GM23338 (cell line): ENCODE data around the gene SLC25A22. TPM values are rescaled to one million over a fixed set of nuclear protein-coding genes. Genes with fewer than 3 reads are reported as not detected.

ENCODE experiments used
- ATAC-seq: fragments of 200-7000 bp; cut with Tn5 transposase; 3 replicates; pipeline ENCODE4 v1.9.1; 2020
- DNase-seq: peaks from one replicate; pipeline ENCODE4 v3.0.0-alpha.2; 2015; ENCODE audit warnings: low spot score
- H2AFZ ChIP-seq: fragments of 200-600 bp; sonication (generic); 2 replicates; pipeline ENCODE4 v1.8.0; 2016; ENCODE audit warnings: antibody characterized with exemption, mild to moderate bottlenecking, moderate library complexity
- H3F3A ChIP-seq: fragments of 200-600 bp; sonication (generic); replicated peaks from 2 replicates; pipeline ENCODE4 v1.8.0; 2017; ENCODE audit warnings: antibody characterized with exemption, mixed run types, low read depth
- H3K27ac ChIP-seq: fragments of 200-600 bp; sonication (generic); 2 replicates; pipeline ENCODE4 v1.6.1; 2016; ENCODE audit warnings: low read depth
- H3K27me3 ChIP-seq: fragments of 200-600 bp; sonication (generic); 2 replicates; pipeline ENCODE4 v1.8.0; 2016; ENCODE audit warnings: mild to moderate bottlenecking, mixed run types, moderate library complexity; ENCODE audit not compliant: insufficient read depth
- H3K36me3 ChIP-seq: fragments of 200-600 bp; sonication (generic); 2 replicates; pipeline ENCODE4 v1.8.0; 2016; ENCODE audit warnings: mild to moderate bottlenecking; ENCODE audit not compliant: insufficient read depth
- H3K4me1 ChIP-seq: fragments of 200-600 bp; sonication (generic); 2 replicates; pipeline ENCODE4 v1.8.0; 2016; ENCODE audit warnings: mild to moderate bottlenecking, moderate library complexity; ENCODE audit not compliant: insufficient read depth
- H3K4me2 ChIP-seq: fragments of 200-600 bp; sonication (generic); 2 replicates; pipeline ENCODE4 v1.7.1; 2017; ENCODE audit warnings: mixed run types
- H3K4me3 ChIP-seq: fragments of 200-600 bp; sonication (generic); 2 replicates; pipeline ENCODE4 v1.6.1; 2016; ENCODE audit warnings: mixed run types
- H3K79me2 ChIP-seq: fragments of 200-600 bp; sonication (generic); replicated peaks from 2 replicates; pipeline ENCODE4 v1.8.0; 2017; ENCODE audit warnings: mild to moderate bottlenecking; ENCODE audit not compliant: insufficient read depth
- H3K9me2 ChIP-seq: fragments of 200-600 bp; sonication (generic); 2 replicates; pipeline ENCODE4 v1.8.0; 2017; ENCODE audit not compliant: insufficient read depth
- H4K20me1 ChIP-seq: fragments of 200-600 bp; sonication (generic); replicated peaks from 2 replicates; pipeline ENCODE4 v1.8.0; 2017; ENCODE audit warnings: mild to moderate bottlenecking; ENCODE audit not compliant: insufficient read depth
- H3K27ac Mint-ChIP-seq: 2 replicates; pipeline ENCODE4 v1.8.0; 2020; ENCODE audit warnings: inconsistent platforms, mild to moderate bottlenecking, moderate library complexity, mixed read lengths
- H3K27me3 Mint-ChIP-seq: 3 replicates; pipeline ENCODE4 v1.8.0; 2022; ENCODE audit warnings: low read depth, mild to moderate bottlenecking, moderate library complexity, mixed read lengths, inconsistent platforms; ENCODE audit not compliant: insufficient read depth, poor library complexity
- H3K36me3 Mint-ChIP-seq: 3 replicates; pipeline ENCODE4 v1.8.0; 2021; ENCODE audit warnings: low read depth, mild to moderate bottlenecking, inconsistent platforms, moderate library complexity, mixed read lengths
- H3K4me1 Mint-ChIP-seq: 3 replicates; pipeline ENCODE4 v1.8.0; 2020; ENCODE audit warnings: mild to moderate bottlenecking, inconsistent platforms, mixed read lengths
- H3K4me3 Mint-ChIP-seq: 3 replicates; pipeline ENCODE4 v1.8.0; 2021; ENCODE audit warnings: moderate library complexity, mild to moderate bottlenecking, inconsistent platforms, mixed read lengths
- H3K9me3 Mint-ChIP-seq: 3 replicates; pipeline ENCODE4 v1.8.0; 2020; ENCODE audit warnings: moderate library complexity, mild to moderate bottlenecking, inconsistent platforms, mixed read lengths
- CREB1 ChIP-seq: fragments of 250-450 bp; sonication (Bioruptor Pico); IDR thresholded peaks from 2 replicates; pipeline ENCODE4 v1.5.0; 2020; ENCODE audit warnings: low read depth, mild to moderate bottlenecking, moderate library complexity
- CTCF ChIP-seq, 2 experiments: fragments of 200-600 bp in 1 of 2; sonication (generic) in 1 of 2; conservative IDR thresholded peaks; 2 replicates each; pipeline versions ENCODE4 v1.5.1 to v1.6.1; 2016 to 2017; ENCODE audit warnings: antibody characterized with exemption in 2 of 2, low read depth in 2 of 2, mild to moderate bottlenecking in 2 of 2, moderate library complexity in 1 of 2
- ETS1 ChIP-seq: IDR thresholded peaks from 2 replicates; pipeline ENCODE4 v1.6.1; 2016; ENCODE audit warnings: antibody characterized with exemption
- EZH2 ChIP-seq: fragments of 200-600 bp; sonication (generic); IDR thresholded peaks from one replicate; pipeline ENCODE4 v1.8.0; 2017; ENCODE audit warnings: antibody characterized with exemption, mild to moderate bottlenecking, low read depth; ENCODE audit not compliant: unreplicated experiment
- EZH2phosphoT487 ChIP-seq: fragments of 200-600 bp; sonication (generic); IDR thresholded peaks from one replicate; pipeline ENCODE4 v1.8.1; 2018; ENCODE audit warnings: antibody characterized with exemption; ENCODE audit not compliant: unreplicated experiment
- JUNB ChIP-seq: IDR thresholded peaks from one replicate; pipeline ENCODE4 v1.6.1; 2016; ENCODE audit warnings: antibody characterized with exemption; ENCODE audit not compliant: unreplicated experiment
- NANOG ChIP-seq: IDR thresholded peaks from 2 replicates; pipeline ENCODE4 v1.6.1; 2016; ENCODE audit warnings: antibody characterized with exemption, borderline replicate concordance
- POLR2AphosphoS5 ChIP-seq: IDR thresholded peaks from 2 replicates; pipeline ENCODE4 v1.6.1; 2016; ENCODE audit warnings: antibody characterized with exemption, low read depth
- REST ChIP-seq: IDR thresholded peaks from one replicate; pipeline ENCODE4 v1.6.1; 2018; ENCODE audit warnings: antibody characterized with exemption; ENCODE audit not compliant: unreplicated experiment
- STAT1 ChIP-seq: IDR thresholded peaks from one replicate; pipeline ENCODE4 v1.6.1; 2016; ENCODE audit warnings: antibody characterized with exemption; ENCODE audit not compliant: unreplicated experiment
- ZNF114 ChIP-seq: fragments of 250-450 bp; sonication (Bioruptor Pico); IDR thresholded peaks from 2 replicates; pipeline ENCODE4 v1.5.0; 2020; ENCODE audit warnings: mild to moderate bottlenecking, moderate library complexity
- ZNF331 ChIP-seq: fragments of 250-450 bp; sonication (Bioruptor Pico); IDR thresholded peaks from 2 replicates; pipeline ENCODE4 v1.5.0; 2020; ENCODE audit warnings: low read depth, mild to moderate bottlenecking, moderate library complexity
- ZNF462 ChIP-seq: fragments of 250-450 bp; sonication (Bioruptor Pico); IDR thresholded peaks from 2 replicates; pipeline ENCODE4 v1.5.0; 2020; ENCODE audit warnings: mild to moderate bottlenecking, moderate library complexity
- polyA plus RNA-seq: library from polyadenylated mRNA; unstranded; fragments of >200 nt; fragmentation: Nextera tagmentation; extraction: Ambion mirVana; gene quantifications from 2 replicates; pipeline ENCODE4 v1.2.1, GENCODE V29; 2016
- total RNA-seq: library from RNA; depleted of rRNA; stranded (reverse); fragments of >200 nt; shearing (Covaris generic); gene quantifications from 2 replicates; pipeline ENCODE4 v1.2.3, GENCODE V29; 2014

SLC25A22 gene
- total and polyA plus RNA-seq, 2 experiments from 2014 or later: 21.0 to 46.4 TPM

- peaks cover 10% of the 10 kb centered on the region for H3K4me1 Mint-ChIP-seq
- H3K27me3 ChIP-seq: no peaks in the 10 kb centered on the region
- peaks cover 66% of the 10 kb centered on the region for H3K36me3 ChIP-seq
- no peak for TF ChIP-seq POLR2AphosphoS5
- TF ChIP-seq ZNF331 (CRISPR knock-in tag): no peak
- no peak for TF ChIP-seq ETS1
- no peak for TF ChIP-seq CREB1 (CRISPR knock-in tag)
- TF ChIP-seq ZNF462: no peak
- no peak for TF ChIP-seq EZH2
- TF ChIP-seq ZNF114 (CRISPR knock-in tag): no peak
- no peak for TF ChIP-seq EZH2phosphoT487
- no peak for TF ChIP-seq JUNB
- no peak for TF ChIP-seq STAT1
- no peak for TF ChIP-seq CTCF (conservative IDR thresholded peaks at IDR 0.05; ENCODE audit: low read depth in 2 of 2)
- no peak for TF ChIP-seq REST
- no peak for TF ChIP-seq NANOG
- no peak overlapping the region for H3K4me3 Mint-ChIP-seq
- no peak for DNase-seq
- H3K4me3 ChIP-seq: no peak overlapping the region
- H3K4me1 ChIP-seq: peaks cover 8% of the 10 kb centered on the region
- H3F3A ChIP-seq: peaks cover 59% of the 10 kb centered on the region
- no peaks in the 10 kb centered on the region for H3K9me2 ChIP-seq
- H3K79me2 ChIP-seq: peaks cover 32% of the 10 kb centered on the region
- no peak overlapping the region for H3K27ac ChIP-seq
- H3K27me3 Mint-ChIP-seq: peaks cover 22% of the 10 kb centered on the region
- H3K9me3 Mint-ChIP-seq: no peaks in the 10 kb centered on the region
- no peak overlapping the region for H3K4me2 ChIP-seq
- H3K36me3 Mint-ChIP-seq: peaks cover 88% of the 10 kb centered on the region
- H2AFZ ChIP-seq: no peak overlapping the region
- peaks cover 13% of the 10 kb centered on the region for H4K20me1 ChIP-seq
- H3K27ac Mint-ChIP-seq: no peak overlapping the region
- ATAC-seq: no peak
Observed at GRCh38 chr11:760236-760635, 37.8 kb downstream of the SLC25A22 start.
